Body of pancreas (tissue), 4 donors: Measurements from ENCODE around the gene SPACDR.

Experiments
- CTCF ChIP-seq, 7 experiments: fragments of 450-650 bp in 4 of 7; fragments of 200-600 bp in 3 of 7; sonication (generic) in 3 of 7; IDR thresholded peaks; one replicate each; pipeline ENCODE4 v1.5.1; 2016 to 2019; ENCODE audit warnings: antibody characterized with exemption in 7 of 7
- POLR2A ChIP-seq, 3 donors: fragments of 450-650 bp; IDR thresholded peaks; one replicate each; pipeline ENCODE4 v1.6.1; 2016; ENCODE audit warnings: antibody characterized with exemption in 3 of 3, mild to moderate bottlenecking in 2 of 3

- TF ChIP-seq CTCF (IDR thresholded peaks at IDR 0.05) = no peak
- no peak for TF ChIP-seq POLR2A (IDR thresholded peaks at IDR 0.05)
Observed at GRCh38 chr7:100486753-100487446, 22.8 kb upstream of the SPACDR start.
